Stimulated activated CD4-positive, alpha-beta T cell treated with anti-CD3 and anti-CD28 coated beads, Interleukin-15, amount 100 ng/mL, for 48 hours (primary cell): Measurements from ENCODE around the gene BCL7C.
"Not testable (repeated sequence)": the region's sequence is repeated elsewhere in the genome, so short reads cannot be mapped to it uniquely, and the experiment has no call there.

Experiments
- DNase-seq, 2 donors: peaks; one replicate each; pipeline ENCODE4 v3.0.0-alpha.2; 2020; ENCODE audit warnings: low read depth in 2 of 2

Gene BCL7C

DNA sequence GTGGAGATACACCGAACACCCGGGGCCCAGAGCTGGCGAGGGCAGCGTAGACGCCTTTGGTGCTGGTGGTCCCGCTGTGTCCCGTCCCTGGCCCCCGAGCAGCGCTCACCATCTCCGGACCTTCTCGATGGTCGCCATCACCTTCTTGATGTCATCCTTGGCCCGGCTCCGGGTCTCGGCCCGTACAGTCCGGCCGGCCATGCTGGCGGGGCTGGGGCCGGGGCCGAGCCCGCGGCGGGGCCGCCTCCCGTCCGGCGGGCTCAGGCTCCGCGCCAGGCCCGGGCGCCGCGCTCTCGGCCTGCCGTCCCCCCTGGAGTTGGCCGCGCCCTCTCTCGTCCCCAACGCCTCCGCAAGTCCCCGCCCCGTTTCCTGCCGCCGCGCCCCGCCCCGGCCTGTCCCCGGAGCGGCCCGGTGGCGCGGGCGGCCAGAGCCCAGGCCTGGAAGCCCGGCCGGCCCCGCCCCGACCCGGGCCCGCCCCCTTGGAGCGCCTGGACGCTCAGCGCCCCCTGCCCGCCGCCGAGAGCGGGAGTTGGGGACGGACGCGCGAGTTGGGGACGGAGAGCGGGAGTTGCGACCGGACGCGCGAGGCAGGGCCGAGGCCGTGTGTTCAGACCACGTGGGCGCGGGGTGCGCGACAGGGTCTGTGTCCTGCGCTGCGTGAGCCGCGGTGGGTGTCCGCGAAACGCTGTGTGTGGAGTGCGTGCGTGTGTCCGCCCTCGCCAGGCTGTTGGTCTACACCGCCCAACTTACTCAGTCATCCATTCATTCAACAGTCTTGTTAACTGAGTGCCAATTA, at the start of gene BCL7C:
BCL7C (minus strand) TSS at position 334 of the 796 bp plus-strand sequence; CDS start at position 201, 133 bp downstream.
- DNase-seq: peak; percentile 62 to 82

DNA sequence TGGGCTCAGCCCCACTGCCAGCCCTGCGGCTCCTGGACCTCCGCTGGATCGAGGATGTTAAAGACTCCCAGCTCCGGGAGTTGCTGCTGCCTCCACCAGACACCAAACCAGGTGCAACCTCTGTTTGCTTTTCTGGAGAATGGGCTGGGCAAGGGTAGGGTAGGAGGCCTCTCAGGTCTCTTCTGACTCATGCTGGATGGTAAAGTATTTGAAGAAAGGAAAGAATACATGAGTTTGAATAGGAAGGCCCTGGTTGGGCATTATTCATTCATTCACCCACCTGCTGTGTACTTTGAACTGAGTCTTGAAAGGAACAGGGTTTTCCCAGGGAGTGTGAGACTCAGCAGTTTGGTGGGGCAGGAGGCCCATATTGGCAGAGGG, 48.5 kb upstream of the BCL7C start:
- DNase-seq: no peak

DNA sequence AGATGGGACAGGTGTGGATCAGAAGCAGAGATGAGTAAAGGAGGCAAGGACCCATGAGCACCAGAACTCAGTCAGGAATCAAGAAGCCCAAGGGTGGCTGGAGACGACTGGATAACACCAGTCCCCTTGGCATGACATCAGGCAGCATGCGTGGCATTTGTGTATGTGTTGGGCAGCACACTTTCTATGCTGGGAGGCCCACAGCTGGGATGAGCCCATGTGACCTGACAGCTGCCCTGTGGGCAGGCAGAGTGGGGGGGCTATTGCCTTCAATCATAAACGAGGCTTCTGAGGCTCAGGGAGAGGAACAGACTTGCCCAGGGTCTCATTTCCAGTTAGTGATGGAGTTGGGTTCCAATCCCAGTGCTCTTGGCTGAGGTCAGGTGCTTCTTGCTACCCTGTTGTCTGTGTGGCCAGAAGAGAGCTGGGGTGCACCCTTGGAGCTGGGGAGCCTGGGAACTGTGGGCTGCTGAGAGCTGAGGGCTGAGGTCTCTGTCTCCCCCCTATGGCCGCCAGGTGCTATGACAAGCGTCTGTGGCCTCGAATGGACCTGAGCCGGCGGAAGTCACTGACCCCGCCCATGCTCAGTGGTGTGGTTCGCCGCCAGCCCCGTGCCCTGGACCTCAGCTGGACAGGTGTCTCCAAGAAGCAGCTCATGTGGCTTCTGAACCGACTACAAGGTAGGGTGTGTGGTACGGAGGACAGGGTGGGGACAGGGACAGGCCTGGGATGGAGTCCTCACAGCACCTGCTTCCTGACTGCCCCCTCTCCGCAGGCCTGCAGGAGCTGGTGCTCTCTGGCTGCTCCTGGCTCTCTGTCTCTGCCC, 47.9 kb upstream of the BCL7C start:
- peak in 1 of 2 donors; percentile 57 for DNase-seq

DNA sequence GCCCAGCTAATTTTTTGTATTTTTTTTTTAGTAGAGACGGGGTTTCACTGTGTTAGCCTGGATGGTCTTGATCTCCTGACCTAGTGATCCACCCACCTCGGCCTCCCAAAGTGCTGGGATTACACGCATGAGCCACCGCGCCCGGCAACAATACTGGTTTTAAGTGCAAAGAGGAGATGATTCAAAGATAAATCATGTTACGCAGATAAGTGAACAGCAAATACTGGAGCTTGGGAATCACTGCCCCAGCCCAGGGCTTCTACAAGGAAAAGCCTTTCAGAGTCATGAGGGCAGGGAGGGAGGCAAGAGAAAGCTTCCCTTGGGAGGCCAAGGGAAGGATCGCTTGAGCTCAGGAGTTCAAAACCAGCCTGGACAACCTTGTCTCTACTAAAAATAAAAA, 45.7 kb upstream of the BCL7C start:
- DNase-seq: not testable (repeated sequence)

GRCh38 chr16:30937692-30938091, 43.8 kb upstream of the BCL7C start:
- no peak for DNase-seq

DNA sequence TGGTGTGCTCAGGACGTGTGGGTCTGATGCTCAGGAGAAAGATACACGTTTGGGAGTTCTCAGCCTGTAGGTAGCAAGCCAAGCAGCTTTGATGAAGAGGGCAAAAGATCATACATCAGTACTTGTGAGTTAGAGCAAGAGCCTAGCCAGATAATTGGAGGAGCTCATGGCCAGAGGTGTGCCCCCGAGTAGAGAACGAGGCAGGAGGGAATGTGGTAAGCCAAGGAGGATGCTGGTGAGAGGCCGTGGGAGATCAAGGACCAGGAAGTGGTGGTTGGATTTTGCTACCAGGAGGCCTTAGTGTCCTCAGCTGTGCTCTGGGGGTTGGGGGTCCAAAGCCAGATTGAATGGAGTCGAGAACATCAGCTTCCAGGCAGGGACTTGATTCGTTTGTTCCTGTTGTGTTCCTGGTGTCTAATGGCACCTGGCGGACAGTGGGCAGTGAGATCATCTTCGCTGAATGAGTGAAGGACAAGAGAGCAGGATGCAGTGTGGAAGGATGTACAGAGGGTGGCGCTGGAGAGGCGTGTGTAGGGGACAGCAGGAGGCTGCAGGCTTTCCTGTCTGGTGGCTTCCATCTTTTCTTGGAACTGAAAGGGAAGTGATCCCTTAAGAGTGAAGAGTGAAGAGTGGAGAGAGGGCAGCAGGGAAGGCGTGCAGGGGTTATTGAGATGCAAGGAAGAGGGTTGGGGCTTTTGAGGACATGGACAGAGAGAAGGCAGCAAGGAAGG, 41.1 kb upstream of the BCL7C start:
- DNase-seq: no peak

- DNase-seq: no peak
Measured at GRCh38 chr16:30931068-30931650, 37.3 kb upstream of the BCL7C start.

GRCh38 chr16:30930160-30930571, 36.3 kb upstream of the BCL7C start:
- no peak for DNase-seq

GRCh38 chr16:30929167-30929566, 35.3 kb upstream of the BCL7C start:
- DNase-seq: no peak

DNA sequence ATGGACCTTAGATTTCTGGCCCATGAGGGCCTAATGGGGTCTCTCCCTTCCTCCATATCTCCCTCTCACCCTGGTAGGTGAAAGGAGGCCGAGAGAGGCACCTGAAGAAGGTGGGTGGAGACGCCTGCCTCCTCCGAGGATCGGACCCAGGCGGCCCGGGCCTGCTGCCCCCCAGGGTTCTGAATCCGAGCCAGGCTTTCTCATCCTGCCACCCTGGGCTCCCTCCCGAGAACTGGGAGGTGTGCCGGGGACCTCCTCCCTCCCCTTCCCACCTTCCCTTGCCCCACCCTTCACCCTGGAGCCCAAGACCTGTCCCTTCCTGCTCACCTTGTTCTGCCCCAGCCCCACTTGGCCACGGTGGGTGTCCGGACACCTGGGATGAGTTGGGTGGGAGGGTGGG, 34.5 kb upstream of the BCL7C start:
- DNase-seq: no peak

- DNase-seq: no peak
Measured at GRCh38 chr16:30927789-30928378, 34.0 kb upstream of the BCL7C start.

DNA sequence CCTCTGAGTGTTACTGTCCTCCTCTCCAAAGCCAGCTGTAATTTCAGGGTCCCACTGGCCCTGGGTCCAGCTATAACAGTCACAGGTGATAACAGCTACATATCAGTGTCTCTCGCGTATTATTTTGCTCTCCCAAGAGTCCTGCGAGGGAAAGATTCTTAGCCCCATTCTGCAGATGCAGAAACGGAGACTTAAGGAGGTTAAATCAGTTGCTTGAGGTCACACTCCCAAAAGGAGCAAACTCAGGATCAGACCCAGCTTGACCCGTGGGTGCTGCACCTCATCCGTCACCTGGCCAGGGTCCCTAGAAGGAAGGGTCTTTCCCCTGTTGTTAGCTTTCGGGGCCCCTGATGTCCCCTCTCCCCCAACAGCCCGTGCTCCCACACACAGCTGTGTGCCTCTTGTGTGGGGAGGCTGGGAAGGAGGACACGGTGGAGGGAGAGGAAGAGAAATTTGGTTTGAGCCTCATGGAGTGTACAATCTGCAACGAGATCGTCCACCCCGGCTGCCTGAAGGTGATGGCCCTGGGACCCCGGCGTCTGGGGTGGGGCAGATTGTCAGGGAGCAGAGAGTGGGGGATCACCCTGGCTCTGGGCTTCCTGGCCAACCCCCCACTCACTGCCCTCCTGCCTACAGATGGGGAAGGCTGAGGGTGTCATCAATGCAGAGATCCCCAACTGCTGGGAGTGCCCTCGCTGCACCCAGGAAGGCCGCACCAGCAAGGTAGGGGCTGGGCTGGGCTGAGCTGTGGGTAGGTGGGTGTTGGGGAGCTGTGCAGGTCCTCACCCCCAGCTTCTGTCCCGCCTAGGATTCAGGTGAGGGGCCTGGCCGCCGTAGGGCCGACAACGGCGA, 33.3 kb upstream of the BCL7C start:
- no peak for DNase-seq

- no peak for DNase-seq
Measured at GRCh38 chr16:30925995-30926811, 32.3 kb upstream of the BCL7C start.

DNA sequence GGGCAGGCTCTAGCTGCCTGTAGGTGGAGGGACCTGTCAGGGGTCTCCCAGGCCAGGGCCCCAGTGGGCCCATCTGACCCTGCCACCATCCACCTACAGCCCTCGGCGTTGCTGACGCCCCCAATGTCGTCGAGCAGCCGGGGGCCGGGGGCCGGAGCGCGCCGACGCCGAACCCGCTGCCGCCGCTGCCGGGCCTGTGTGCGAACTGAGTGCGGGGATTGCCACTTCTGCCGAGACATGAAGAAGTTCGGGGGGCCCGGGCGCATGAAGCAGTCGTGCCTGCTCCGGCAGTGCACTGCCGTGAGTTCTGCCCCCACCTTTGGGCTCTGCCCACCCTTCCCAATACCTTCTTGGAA, 31.7 kb upstream of the BCL7C start:
- no peak for DNase-seq

- no peak for DNase-seq
Measured at GRCh38 chr16:30924913-30925631, 31.2 kb upstream of the BCL7C start.

DNA sequence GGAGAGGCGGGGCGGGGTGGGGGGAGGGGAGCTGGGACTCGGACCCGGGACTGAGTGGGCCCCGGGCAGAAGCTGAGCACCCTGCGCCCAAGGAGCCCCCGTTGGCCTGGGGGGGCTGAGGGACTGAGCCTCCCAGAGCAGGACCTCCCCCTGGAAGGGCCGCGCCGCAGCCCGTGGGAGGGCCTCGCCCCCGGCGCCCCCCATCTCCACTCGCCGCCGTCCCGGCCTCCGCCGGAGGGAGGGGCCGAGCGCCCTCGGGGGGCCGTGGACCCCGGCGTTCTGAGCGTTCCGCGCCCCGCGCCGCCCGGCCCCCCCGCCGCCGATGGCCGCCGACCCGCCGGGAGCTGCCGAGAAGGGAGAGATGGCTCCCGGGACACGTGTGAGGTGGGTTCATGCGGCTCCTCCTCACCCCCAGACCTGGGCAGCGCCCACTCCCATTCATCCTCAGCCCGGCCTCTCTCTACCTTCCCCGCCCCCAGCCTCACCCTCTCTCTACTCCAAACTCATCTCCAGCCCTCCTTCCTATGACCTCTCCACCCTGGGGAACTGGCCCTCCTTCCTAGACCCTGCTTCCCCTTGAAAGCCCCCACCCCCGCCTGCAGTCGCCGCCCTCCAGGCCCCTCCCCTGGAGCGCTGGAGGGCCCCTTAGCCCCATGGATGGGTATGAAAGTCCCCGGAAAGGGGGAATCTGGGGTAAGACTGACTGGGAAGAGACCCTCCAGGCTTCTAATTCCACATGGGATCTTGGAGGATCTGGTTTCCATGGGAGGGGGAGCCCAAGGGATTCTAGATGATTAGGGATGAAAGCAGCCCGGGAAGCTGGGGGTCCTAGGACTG, 30.4 kb upstream of the BCL7C start:
- DNase-seq: no peak

- DNase-seq: no peak
Measured at GRCh38 chr16:30923554-30924075, 29.7 kb upstream of the BCL7C start, which contains the start of gene FBXL19. Gene FBXL19 (plus strand): TSS chr16:30923572. CDS start chr16:30925755, 2,183 bp downstream.
